HCT116 (cell line): ENCODE results near the gene MTPN.

Source experiments
- EZH2 ChIP-seq: fragments of 200-600 bp; sonication (generic); IDR thresholded peaks from 2 replicates; pipeline ENCODE4 v1.6.1; 2017; ENCODE audit warnings: antibody characterized with exemption, mixed run types
- FOSL1 ChIP-seq: IDR thresholded peaks from 2 replicates; pipeline ENCODE4 v1.6.1; 2012; ENCODE audit warnings: low read depth
- POLR2A ChIP-seq: IDR thresholded peaks from 2 replicates; pipeline ENCODE4 v1.7.0; 2011; ENCODE audit warnings: borderline replicate concordance; ENCODE audit not compliant: insufficient read depth, insufficient read length; ENCODE audit errors: extremely low read depth
- POLR2AphosphoS5 ChIP-seq: IDR thresholded peaks from 2 replicates; pipeline ENCODE4 v1.6.1; 2011; ENCODE audit warnings: mild to moderate bottlenecking, low read depth, low read length, moderate library complexity
- RAD21 ChIP-seq: IDR thresholded peaks from 2 replicates; pipeline ENCODE4 v1.6.1; 2012; ENCODE audit warnings: low read depth, mild to moderate bottlenecking
- SIN3A ChIP-seq: IDR thresholded peaks from 2 replicates; pipeline ENCODE4 v1.6.1; 2012; ENCODE audit warnings: low read depth
- TCF7L2 ChIP-seq: IDR thresholded peaks from 2 replicates; pipeline ENCODE4 v1.7.0; 2011; ENCODE audit warnings: borderline replicate concordance, inconsistent platforms; ENCODE audit not compliant: insufficient read depth, insufficient read length; ENCODE audit errors: extremely low read depth
- TF ChIP-seq, protein P1 (sequence below), 3 experiments: fragments of 200-600 bp in 1 of 3; sonication (generic) in 1 of 3; IDR thresholded peaks in 2 of 3; conservative IDR thresholded peaks in 1 of 3; 2 replicates each; pipeline ENCODE4 v1.5.1; 2012 to 2017; ENCODE audit warnings: low read depth in 2 of 3, low read length in 2 of 3, antibody characterized with exemption in 1 of 3, borderline replicate concordance in 1 of 3, control low read depth in 1 of 3, mild to moderate bottlenecking in 1 of 3, mixed read lengths in 1 of 3, mixed run types in 1 of 3, moderate library complexity in 1 of 3; ENCODE audit not compliant: insufficient read depth in 1 of 3
- TF ChIP-seq, protein P2 (sequence below): IDR thresholded peaks from 2 replicates; pipeline ENCODE4 v1.6.1; 2012
- TF ChIP-seq, protein P3 (sequence below): IDR thresholded peaks from 2 replicates; pipeline ENCODE4 v1.6.1; 2012
- TF ChIP-seq, protein P4 (sequence below): IDR thresholded peaks from 2 replicates; pipeline ENCODE4 v1.6.1; 2012; ENCODE audit warnings: low read depth

DNA sequence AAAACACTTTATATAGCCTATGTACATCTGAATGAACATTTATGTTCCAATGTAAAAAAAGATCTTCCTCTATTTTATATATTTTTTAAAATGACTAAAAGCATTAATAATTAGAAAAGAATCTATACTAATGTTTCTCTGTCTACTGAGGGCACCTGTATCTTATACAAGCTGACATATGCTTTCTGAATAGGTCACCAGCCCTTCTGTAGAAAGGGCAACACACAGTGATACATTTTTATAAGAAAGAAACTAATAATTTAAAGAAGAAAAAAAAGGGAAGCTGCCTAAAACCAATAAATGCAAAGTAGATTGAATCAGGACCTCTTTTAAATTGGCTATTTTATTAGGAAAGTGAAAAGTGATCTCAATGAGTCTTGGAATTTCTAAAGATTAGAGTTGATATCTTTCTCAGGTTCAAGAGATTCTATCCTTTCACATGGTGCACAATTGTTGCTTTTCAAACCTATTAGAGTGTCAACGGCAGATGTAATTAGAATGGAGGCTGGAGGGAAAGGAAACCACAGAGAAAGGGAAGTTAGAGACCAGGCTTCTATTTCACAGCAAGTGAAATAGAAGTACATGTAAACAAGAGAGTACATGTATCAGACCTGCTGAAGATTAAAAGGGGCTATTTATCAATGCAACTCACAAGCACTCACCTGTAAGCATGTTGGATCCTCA lies 6.3 kb downstream of the MTPN start:
- TF ChIP-seq SIN3A (no peak), RAD21 (no peak), POLR2A (no peak), EZH2 (no peak), TCF7L2 (no peak), POLR2AphosphoS5 (no peak), FOSL1 (no peak)
- TF ChIP-seq, protein P1, sequence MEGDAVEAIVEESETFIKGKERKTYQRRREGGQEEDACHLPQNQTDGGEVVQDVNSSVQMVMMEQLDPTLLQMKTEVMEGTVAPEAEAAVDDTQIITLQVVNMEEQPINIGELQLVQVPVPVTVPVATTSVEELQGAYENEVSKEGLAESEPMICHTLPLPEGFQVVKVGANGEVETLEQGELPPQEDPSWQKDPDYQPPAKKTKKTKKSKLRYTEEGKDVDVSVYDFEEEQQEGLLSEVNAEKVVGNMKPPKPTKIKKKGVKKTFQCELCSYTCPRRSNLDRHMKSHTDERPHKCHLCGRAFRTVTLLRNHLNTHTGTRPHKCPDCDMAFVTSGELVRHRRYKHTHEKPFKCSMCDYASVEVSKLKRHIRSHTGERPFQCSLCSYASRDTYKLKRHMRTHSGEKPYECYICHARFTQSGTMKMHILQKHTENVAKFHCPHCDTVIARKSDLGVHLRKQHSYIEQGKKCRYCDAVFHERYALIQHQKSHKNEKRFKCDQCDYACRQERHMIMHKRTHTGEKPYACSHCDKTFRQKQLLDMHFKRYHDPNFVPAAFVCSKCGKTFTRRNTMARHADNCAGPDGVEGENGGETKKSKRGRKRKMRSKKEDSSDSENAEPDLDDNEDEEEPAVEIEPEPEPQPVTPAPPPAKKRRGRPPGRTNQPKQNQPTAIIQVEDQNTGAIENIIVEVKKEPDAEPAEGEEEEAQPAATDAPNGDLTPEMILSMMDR (IDR thresholded peaks at IDR 0.05 in 2 of 3, conservative IDR thresholded peaks at IDR 0.05 in 1 of 3; ENCODE audit: borderline replicate concordance in 1 of 3, insufficient read depth in 1 of 3, low read depth in 2 of 3, low read length in 2 of 3) = no peak
- TF ChIP-seq, protein P2, sequence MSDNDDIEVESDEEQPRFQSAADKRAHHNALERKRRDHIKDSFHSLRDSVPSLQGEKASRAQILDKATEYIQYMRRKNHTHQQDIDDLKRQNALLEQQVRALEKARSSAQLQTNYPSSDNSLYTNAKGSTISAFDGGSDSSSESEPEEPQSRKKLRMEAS = no peak
- TF ChIP-seq, protein P3, sequence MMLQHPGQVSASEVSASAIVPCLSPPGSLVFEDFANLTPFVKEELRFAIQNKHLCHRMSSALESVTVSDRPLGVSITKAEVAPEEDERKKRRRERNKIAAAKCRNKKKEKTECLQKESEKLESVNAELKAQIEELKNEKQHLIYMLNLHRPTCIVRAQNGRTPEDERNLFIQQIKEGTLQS = no peak
- TF ChIP-seq, protein P4, sequence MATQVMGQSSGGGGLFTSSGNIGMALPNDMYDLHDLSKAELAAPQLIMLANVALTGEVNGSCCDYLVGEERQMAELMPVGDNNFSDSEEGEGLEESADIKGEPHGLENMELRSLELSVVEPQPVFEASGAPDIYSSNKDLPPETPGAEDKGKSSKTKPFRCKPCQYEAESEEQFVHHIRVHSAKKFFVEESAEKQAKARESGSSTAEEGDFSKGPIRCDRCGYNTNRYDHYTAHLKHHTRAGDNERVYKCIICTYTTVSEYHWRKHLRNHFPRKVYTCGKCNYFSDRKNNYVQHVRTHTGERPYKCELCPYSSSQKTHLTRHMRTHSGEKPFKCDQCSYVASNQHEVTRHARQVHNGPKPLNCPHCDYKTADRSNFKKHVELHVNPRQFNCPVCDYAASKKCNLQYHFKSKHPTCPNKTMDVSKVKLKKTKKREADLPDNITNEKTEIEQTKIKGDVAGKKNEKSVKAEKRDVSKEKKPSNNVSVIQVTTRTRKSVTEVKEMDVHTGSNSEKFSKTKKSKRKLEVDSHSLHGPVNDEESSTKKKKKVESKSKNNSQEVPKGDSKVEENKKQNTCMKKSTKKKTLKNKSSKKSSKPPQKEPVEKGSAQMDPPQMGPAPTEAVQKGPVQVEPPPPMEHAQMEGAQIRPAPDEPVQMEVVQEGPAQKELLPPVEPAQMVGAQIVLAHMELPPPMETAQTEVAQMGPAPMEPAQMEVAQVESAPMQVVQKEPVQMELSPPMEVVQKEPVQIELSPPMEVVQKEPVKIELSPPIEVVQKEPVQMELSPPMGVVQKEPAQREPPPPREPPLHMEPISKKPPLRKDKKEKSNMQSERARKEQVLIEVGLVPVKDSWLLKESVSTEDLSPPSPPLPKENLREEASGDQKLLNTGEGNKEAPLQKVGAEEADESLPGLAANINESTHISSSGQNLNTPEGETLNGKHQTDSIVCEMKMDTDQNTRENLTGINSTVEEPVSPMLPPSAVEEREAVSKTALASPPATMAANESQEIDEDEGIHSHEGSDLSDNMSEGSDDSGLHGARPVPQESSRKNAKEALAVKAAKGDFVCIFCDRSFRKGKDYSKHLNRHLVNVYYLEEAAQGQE = no peak
